Memory B cell (primary cell): ENCODE data around the gene ZFP57.

Experiments used
- ATAC-seq: fragments of 150-1000 bp; cut with Tn5 transposase; 2 replicates; pipeline ENCODE4 v1.10.0; 2021; ENCODE audit warnings: low read depth, mild to moderate bottlenecking, moderate library complexity
- DNase-seq, 2 donors: peaks; one replicate each; pipeline ENCODE4 v3.0.0; 2022; ENCODE audit warnings: low spot score in 2 of 2
- H3K27ac Mint-ChIP-seq: one replicate; pipeline ENCODE4 v1.8.0; 2022; ENCODE audit warnings: mild to moderate bottlenecking, moderate library complexity, mixed read lengths
- H3K27me3 Mint-ChIP-seq: one replicate; pipeline ENCODE4 v1.8.0; 2022; ENCODE audit warnings: mixed read lengths
- H3K36me3 Mint-ChIP-seq: one replicate; pipeline ENCODE4 v1.8.0; 2022; ENCODE audit warnings: mild to moderate bottlenecking, mixed read lengths
- H3K4me1 Mint-ChIP-seq: one replicate; pipeline ENCODE4 v1.8.0; 2022; ENCODE audit warnings: mixed read lengths
- H3K4me3 Mint-ChIP-seq: one replicate; pipeline ENCODE4 v1.8.0; 2022; ENCODE audit warnings: mild to moderate bottlenecking, moderate library complexity, mixed read lengths
- H3K9me3 Mint-ChIP-seq: one replicate; pipeline ENCODE4 v1.8.0; 2022; ENCODE audit warnings: mixed read lengths

Gene ZFP57

GRCh38 chr6:29680904-29681303 is at the start of gene ZFP57:
TSS of gene ZFP57 (minus strand) at chr6:29681152. CDS start at chr6:29677003, 4,149 bp downstream.
- H3K9me3 Mint-ChIP-seq = no peaks in the 10 kb centered on the region
- no peaks in the 10 kb centered on the region for H3K36me3 Mint-ChIP-seq
- no peak for ATAC-seq
- peaks cover 4% of the 10 kb centered on the region for H3K27me3 Mint-ChIP-seq
- H3K4me3 Mint-ChIP-seq = no peak within 1 kb of the TSS
- no peak for DNase-seq
- H3K27ac Mint-ChIP-seq = no peak within 1 kb of the TSS
- H3K4me1 Mint-ChIP-seq = no peaks in the 10 kb centered on the region

GRCh38 chr6:29730575-29731126 is 49.7 kb upstream of the ZFP57 start:
- Mint-ChIP-seq H3K27ac (no peak overlapping the region), H3K4me1 (peaks cover 44% of the 10 kb centered on the region), H3K4me3 (no peak overlapping the region), H3K27me3 (no peaks in the 10 kb centered on the region), H3K9me3 (no peaks in the 10 kb centered on the region), H3K36me3 (peaks cover 18% of the 10 kb centered on the region)
- DNase-seq (no peak), ATAC-seq (no peak)

GRCh38 chr6:29729774-29730328 is 48.9 kb upstream of the ZFP57 start:
- peaks cover 25% of the 10 kb centered on the region for H3K36me3 Mint-ChIP-seq

GRCh38 chr6:29728875-29729270 is 47.9 kb upstream of the ZFP57 start:
- H3K27me3 Mint-ChIP-seq = no peaks in the 10 kb centered on the region
- H3K4me1 Mint-ChIP-seq = peaks cover 56% of the 10 kb centered on the region
- DNase-seq (no peak), ATAC-seq (no peak)
- H3K9me3 Mint-ChIP-seq = no peaks in the 10 kb centered on the region
- H3K36me3 Mint-ChIP-seq = peaks cover 33% of the 10 kb centered on the region
- no peak overlapping the region for H3K4me3 Mint-ChIP-seq
- peak overlapping the region; percentile 67 for H3K27ac Mint-ChIP-seq

More at GRCh38 chr6:29729774-29730328, 48.9 kb upstream of the ZFP57 start:
- DNase-seq (no peak), ATAC-seq (no peak)
- Mint-ChIP-seq H3K27me3 (no peaks in the 10 kb centered on the region), H3K4me3 (no peak overlapping the region), H3K9me3 (no peaks in the 10 kb centered on the region), H3K27ac (no peak overlapping the region), H3K4me1 (peaks cover 51% of the 10 kb centered on the region)

GRCh38 chr6:29728173-29728874 is 47.4 kb upstream of the ZFP57 start:
- Mint-ChIP-seq H3K36me3 (peaks cover 34% of the 10 kb centered on the region), H3K27ac (peak overlapping the region; percentile 67), H3K9me3 (no peaks in the 10 kb centered on the region), H3K4me3 (no peak overlapping the region), H3K27me3 (no peaks in the 10 kb centered on the region), H3K4me1 (peaks cover 56% of the 10 kb centered on the region)
- peak; percentile 4 for ATAC-seq
- DNase-seq = peak; percentile 28 to 31

- peak overlapping the region; percentile 67 for H3K27ac Mint-ChIP-seq
- H3K9me3 Mint-ChIP-seq = no peaks in the 10 kb centered on the region
- peak overlapping the region; percentile 18 for H3K4me3 Mint-ChIP-seq
- no peak for ATAC-seq
- H3K4me1 Mint-ChIP-seq = peaks cover 56% of the 10 kb centered on the region
- H3K36me3 Mint-ChIP-seq = peaks cover 34% of the 10 kb centered on the region
- no peak for DNase-seq
- no peaks in the 10 kb centered on the region for H3K27me3 Mint-ChIP-seq
Observed at GRCh38 chr6:29727637-29728036, 46.7 kb upstream of the ZFP57 start.

- H3K27me3 Mint-ChIP-seq = no peaks in the 10 kb centered on the region
- peaks cover 62% of the 10 kb centered on the region for H3K4me1 Mint-ChIP-seq
- H3K9me3 Mint-ChIP-seq = no peaks in the 10 kb centered on the region
- peaks cover 34% of the 10 kb centered on the region for H3K36me3 Mint-ChIP-seq
- ATAC-seq (no peak), DNase-seq (no peak)
- H3K27ac Mint-ChIP-seq = peak overlapping the region; percentile 67
- H3K4me3 Mint-ChIP-seq = peak overlapping the region; percentile 37
Observed at GRCh38 chr6:29726571-29727194, 45.7 kb upstream of the ZFP57 start.

- ATAC-seq (no peak), DNase-seq (no peak)
- no peaks in the 10 kb centered on the region for H3K9me3 Mint-ChIP-seq
- H3K4me3 Mint-ChIP-seq = peak overlapping the region; percentile 99
- H3K36me3 Mint-ChIP-seq = peaks cover 34% of the 10 kb centered on the region
- H3K27ac Mint-ChIP-seq = peak overlapping the region; percentile 94
- H3K27me3 Mint-ChIP-seq = no peaks in the 10 kb centered on the region
- peaks cover 63% of the 10 kb centered on the region for H3K4me1 Mint-ChIP-seq
Observed at GRCh38 chr6:29726001-29726400, 45.0 kb upstream of the ZFP57 start.

- DNase-seq (no peak), ATAC-seq (no peak)
- Mint-ChIP-seq H3K27ac (peak overlapping the region; percentile 94), H3K27me3 (no peaks in the 10 kb centered on the region), H3K36me3 (peaks cover 34% of the 10 kb centered on the region), H3K4me3 (peak overlapping the region; percentile 99), H3K9me3 (no peaks in the 10 kb centered on the region), H3K4me1 (peaks cover 56% of the 10 kb centered on the region)
Observed at GRCh38 chr6:29724937-29725869, 44.3 kb upstream of the ZFP57 start.

GRCh38 chr6:29723666-29724588 is 43.0 kb upstream of the ZFP57 start:
- peaks cover 34% of the 10 kb centered on the region for H3K36me3 Mint-ChIP-seq
- ATAC-seq (peak; percentile 49), DNase-seq (peak; percentile 60 to 73)
- H3K9me3 Mint-ChIP-seq = no peaks in the 10 kb centered on the region
- peak overlapping the region; percentile 94 for H3K27ac Mint-ChIP-seq
- H3K4me3 Mint-ChIP-seq = peak overlapping the region; percentile 99
- no peaks in the 10 kb centered on the region for H3K27me3 Mint-ChIP-seq
- peaks cover 50% of the 10 kb centered on the region for H3K4me1 Mint-ChIP-seq

- Mint-ChIP-seq H3K27ac (peak within 1 kb of the TSS; percentile 94), H3K4me3 (peak within 1 kb of the TSS; percentile 99), H3K4me1 (peaks cover 49% of the 10 kb centered on the region), H3K9me3 (no peaks in the 10 kb centered on the region), H3K27me3 (no peaks in the 10 kb centered on the region), H3K36me3 (peaks cover 34% of the 10 kb centered on the region)
- DNase-seq (peak; percentile 86 to 87), ATAC-seq (peak; percentile 83)
Observed at GRCh38 chr6:29723262-29723665, 42.3 kb upstream of the ZFP57 start, which contains the start of gene HLA-F. TSS of gene HLA-F (plus strand) at chr6:29723434. CDS start at chr6:29723464, 30 bp downstream.

GRCh38 chr6:29720863-29721262 is 39.9 kb upstream of the ZFP57 start:
- Mint-ChIP-seq H3K4me3 (no peak overlapping the region), H3K27me3 (no peaks in the 10 kb centered on the region), H3K36me3 (peaks cover 18% of the 10 kb centered on the region), H3K27ac (no peak overlapping the region), H3K4me1 (peaks cover 27% of the 10 kb centered on the region), H3K9me3 (no peaks in the 10 kb centered on the region)
- no peak for DNase-seq
- ATAC-seq = no peak
